ENCODE data around the gene KCTD20.

DNA sequence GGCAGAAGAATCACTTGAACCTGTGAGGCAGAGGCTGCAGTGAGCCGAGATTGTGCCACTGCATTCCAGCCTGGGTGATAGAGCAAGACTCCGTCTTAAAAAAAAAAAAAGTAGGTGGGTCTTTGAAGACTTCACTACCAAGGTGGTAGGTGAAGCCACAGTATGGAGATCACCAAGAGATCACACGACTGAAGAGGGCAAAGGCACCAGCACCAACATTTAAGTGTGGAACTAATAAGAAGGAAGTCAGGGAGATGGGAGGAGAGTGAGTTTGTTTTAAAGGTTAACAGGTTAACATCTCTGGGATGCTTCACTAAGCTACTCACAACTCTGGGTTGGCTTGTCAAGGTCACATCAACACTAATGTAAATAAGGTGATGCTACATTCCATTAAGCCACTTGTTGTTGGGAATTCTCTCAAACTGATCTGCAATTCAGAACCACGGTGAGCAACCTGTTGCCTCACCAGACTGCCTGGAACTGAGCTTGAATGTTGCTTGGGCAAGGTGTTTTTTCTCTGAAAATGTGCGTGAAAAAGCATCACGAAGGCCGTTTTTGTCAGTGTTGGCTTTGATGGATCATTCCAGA, 48.7 kb downstream of the KCTD20 start:
- TF ChIP-seq EZH2phosphoT487 (IDR thresholded peaks at IDR 0.05; ENCODE audit: borderline replicate concordance) (no peak), YY1 (IDR thresholded peaks at IDR 0.05; ENCODE audit: extremely low read depth, insufficient replicate concordance, low read depth, low read length) (no peak)
- TF ChIP-seq, protein P1, sequence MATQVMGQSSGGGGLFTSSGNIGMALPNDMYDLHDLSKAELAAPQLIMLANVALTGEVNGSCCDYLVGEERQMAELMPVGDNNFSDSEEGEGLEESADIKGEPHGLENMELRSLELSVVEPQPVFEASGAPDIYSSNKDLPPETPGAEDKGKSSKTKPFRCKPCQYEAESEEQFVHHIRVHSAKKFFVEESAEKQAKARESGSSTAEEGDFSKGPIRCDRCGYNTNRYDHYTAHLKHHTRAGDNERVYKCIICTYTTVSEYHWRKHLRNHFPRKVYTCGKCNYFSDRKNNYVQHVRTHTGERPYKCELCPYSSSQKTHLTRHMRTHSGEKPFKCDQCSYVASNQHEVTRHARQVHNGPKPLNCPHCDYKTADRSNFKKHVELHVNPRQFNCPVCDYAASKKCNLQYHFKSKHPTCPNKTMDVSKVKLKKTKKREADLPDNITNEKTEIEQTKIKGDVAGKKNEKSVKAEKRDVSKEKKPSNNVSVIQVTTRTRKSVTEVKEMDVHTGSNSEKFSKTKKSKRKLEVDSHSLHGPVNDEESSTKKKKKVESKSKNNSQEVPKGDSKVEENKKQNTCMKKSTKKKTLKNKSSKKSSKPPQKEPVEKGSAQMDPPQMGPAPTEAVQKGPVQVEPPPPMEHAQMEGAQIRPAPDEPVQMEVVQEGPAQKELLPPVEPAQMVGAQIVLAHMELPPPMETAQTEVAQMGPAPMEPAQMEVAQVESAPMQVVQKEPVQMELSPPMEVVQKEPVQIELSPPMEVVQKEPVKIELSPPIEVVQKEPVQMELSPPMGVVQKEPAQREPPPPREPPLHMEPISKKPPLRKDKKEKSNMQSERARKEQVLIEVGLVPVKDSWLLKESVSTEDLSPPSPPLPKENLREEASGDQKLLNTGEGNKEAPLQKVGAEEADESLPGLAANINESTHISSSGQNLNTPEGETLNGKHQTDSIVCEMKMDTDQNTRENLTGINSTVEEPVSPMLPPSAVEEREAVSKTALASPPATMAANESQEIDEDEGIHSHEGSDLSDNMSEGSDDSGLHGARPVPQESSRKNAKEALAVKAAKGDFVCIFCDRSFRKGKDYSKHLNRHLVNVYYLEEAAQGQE (IDR thresholded peaks at IDR 0.05; ENCODE audit: low read depth): no peak; the same call in 1 of the 2 replicates

All from HCT116 (cell line).